ENCODE measurements around the gene TRIM75.
"Not testable (repeated sequence)": the region's sequence is repeated elsewhere in the genome, so short reads cannot be mapped to it uniquely, and the experiment has no call there.

TRIM75 gene

GRCh38 chr4:165077034-165077578 is 23.4 kb downstream of the TRIM75 start:
- no peak for DNase-seq (ENCODE audit: low read depth, low spot score)

- no peak for DNase-seq (ENCODE audit: low read depth, low spot score)
These were observed 25.8 kb downstream of the TRIM75 start for GRCh38 chr4:165079476-165079875.

- not testable (repeated sequence) for DNase-seq (ENCODE audit: low read depth, low spot score)
These were observed 31.1 kb downstream of the TRIM75 start for GRCh38 chr4:165084787-165085186.

GRCh38 chr4:165085946-165086345 is 32.3 kb downstream of the TRIM75 start:
- DNase-seq (ENCODE audit: low read depth, low spot score) = no peak

GRCh38 chr4:165088366-165088765 is 34.7 kb downstream of the TRIM75 start:
- DNase-seq (ENCODE audit: low read depth, low spot score) = no peak

GRCh38 chr4:165092187-165092586 is 38.5 kb downstream of the TRIM75 start:
- not testable (repeated sequence) for DNase-seq (ENCODE audit: low read depth, low spot score)

GRCh38 chr4:165094873-165095272 is 41.2 kb downstream of the TRIM75 start:
- no peak for DNase-seq (ENCODE audit: low read depth, low spot score)

GRCh38 chr4:165095291-165095690 is 41.6 kb downstream of the TRIM75 start:
- no peak for DNase-seq (ENCODE audit: low read depth, low spot score)

- no peak for DNase-seq (ENCODE audit: low read depth, low spot score)
These were observed 43.1 kb downstream of the TRIM75 start for GRCh38 chr4:165096776-165097175.

- no peak for DNase-seq (ENCODE audit: low read depth, low spot score)
These were observed 48.0 kb downstream of the TRIM75 start for GRCh38 chr4:165101641-165102040.

GRCh38 chr4:165106518-165106917 is 52.9 kb downstream of the TRIM75 start:
- no peak for DNase-seq (ENCODE audit: low read depth, low spot score)
